ENCODE measurements around the gene OR1D5.
"Not testable (repeated sequence)": the region's sequence is repeated elsewhere in the genome, so short reads cannot be mapped to it uniquely, and the experiment has no call there.

DNA sequence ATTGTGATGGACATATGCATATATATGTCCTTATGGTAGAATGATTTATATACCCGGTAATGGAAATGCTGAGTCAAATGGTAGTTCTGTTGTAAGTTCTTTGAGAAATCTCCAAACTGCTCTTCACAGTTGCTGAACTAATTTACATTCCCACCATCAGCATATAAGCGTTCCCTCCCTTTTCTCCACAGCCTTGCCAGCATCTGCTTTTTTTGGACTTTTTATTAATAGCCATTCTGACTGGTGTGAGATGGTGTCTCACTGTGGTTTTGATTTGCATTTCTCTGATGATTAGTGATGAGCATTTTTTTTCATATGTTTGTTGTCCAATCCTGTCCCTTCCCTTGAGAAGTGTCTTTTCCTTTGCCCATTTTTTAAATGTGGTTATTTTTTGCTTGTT is 8.5 kb downstream of the OR1D5 start:
- TF ChIP-seq, protein P1, sequence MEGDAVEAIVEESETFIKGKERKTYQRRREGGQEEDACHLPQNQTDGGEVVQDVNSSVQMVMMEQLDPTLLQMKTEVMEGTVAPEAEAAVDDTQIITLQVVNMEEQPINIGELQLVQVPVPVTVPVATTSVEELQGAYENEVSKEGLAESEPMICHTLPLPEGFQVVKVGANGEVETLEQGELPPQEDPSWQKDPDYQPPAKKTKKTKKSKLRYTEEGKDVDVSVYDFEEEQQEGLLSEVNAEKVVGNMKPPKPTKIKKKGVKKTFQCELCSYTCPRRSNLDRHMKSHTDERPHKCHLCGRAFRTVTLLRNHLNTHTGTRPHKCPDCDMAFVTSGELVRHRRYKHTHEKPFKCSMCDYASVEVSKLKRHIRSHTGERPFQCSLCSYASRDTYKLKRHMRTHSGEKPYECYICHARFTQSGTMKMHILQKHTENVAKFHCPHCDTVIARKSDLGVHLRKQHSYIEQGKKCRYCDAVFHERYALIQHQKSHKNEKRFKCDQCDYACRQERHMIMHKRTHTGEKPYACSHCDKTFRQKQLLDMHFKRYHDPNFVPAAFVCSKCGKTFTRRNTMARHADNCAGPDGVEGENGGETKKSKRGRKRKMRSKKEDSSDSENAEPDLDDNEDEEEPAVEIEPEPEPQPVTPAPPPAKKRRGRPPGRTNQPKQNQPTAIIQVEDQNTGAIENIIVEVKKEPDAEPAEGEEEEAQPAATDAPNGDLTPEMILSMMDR (IDR thresholded peaks at IDR 0.05; ENCODE audit: low read depth, low read length) = not testable (repeated sequence)
- not testable (repeated sequence) for TF ChIP-seq EZH2phosphoT487 (IDR thresholded peaks at IDR 0.05; ENCODE audit: low read depth)

Data from OCI-LY3 (cell line).